ENCODE measurements around the gene SYT9. TPM values are rescaled to one million over a fixed set of nuclear protein-coding genes. Genes with fewer than 3 reads are reported as not detected.

The SYT9 gene
- total RNA-seq, 1 donor from 2014 or later, result 0.52 TPM

DNA sequence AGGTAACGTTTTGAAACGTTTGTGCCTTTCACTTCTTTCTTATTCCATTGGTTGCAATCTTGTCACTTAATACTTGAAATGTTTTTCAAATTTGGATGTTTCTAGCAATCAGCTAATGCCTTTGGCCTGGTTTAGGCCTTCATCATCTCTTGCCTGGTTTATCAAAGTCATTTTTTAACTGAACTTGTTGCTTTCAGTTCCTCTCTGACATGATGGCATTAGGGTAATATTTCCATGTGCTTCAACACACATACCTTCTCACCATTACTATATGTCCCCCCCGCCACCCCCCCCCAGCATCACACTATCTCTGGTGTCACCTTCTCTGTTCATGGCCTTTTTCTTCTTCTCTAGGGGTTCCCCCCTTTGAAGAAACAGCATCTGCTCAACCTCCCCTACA, 1.5 kb upstream of the SYT9 start:
- H3K27ac ChIP-seq (ENCODE audit: low read depth, low read length), result no peak overlapping the region
- H3K4me3 ChIP-seq (ENCODE audit: low read length in 3 of 3), result no peak overlapping the region
- H3K4me1 ChIP-seq (ENCODE audit: control insufficient read depth in 3 of 3, insufficient read depth in 3 of 3, low read length in 3 of 3), result peaks cover 7 to 10% (median 8%) of the 10 kb centered on the region in 3 donors
- H3K9ac ChIP-seq (ENCODE audit: low read depth in 1 of 3, low read length in 3 of 3), result no peak overlapping the region
- H3K27me3 ChIP-seq (ENCODE audit: control insufficient read depth in 3 of 3, insufficient read depth in 3 of 3, low read length in 3 of 3), result peaks cover 11 to 26% (median 20%) of the 10 kb centered on the region in 3 donors
- H3K36me3 ChIP-seq (ENCODE audit: control insufficient read depth in 3 of 3, insufficient read depth in 3 of 3, low read length in 3 of 3), result no peaks in the 10 kb centered on the region
- H3K9me3 ChIP-seq (ENCODE audit: control insufficient read depth in 3 of 3, low read length in 3 of 3), result no peaks in the 10 kb centered on the region

DNA sequence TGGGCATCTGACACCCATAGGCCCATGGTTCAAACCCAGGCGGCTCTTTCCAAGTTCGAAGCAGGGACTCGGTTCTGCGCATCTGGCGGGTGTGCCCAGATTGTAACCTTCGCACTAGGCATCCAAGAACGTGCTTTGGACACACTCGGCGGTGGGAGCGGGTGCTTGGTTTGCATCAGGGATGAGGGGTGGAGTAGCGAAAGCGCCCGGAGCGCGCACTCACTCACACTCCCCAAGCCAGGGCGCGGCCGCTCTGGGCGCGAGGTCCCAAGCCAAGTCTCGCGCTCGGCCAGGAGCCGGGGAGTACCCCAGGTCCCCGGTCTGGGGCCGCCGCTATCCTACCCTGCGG, 243 bp upstream of the SYT9 start:
- Histone ChIP-seq H3K27me3 (ENCODE audit: control insufficient read depth in 3 of 3, insufficient read depth in 3 of 3, low read length in 3 of 3) (peaks cover 11 to 26% (median 20%) of the 10 kb centered on the region in 3 donors), H3K9ac (ENCODE audit: low read depth in 1 of 3, low read length in 3 of 3) (peak overlapping the region in 2 of 3 donors; percentile 25 to 32), H3K36me3 (ENCODE audit: control insufficient read depth in 3 of 3, insufficient read depth in 3 of 3, low read length in 3 of 3) (no peaks in the 10 kb centered on the region), H3K9me3 (ENCODE audit: control insufficient read depth in 3 of 3, low read length in 3 of 3) (no peaks in the 10 kb centered on the region), H3K4me1 (ENCODE audit: control insufficient read depth in 3 of 3, insufficient read depth in 3 of 3, low read length in 3 of 3) (peaks cover 7 to 10% (median 8%) of the 10 kb centered on the region in 3 donors), H3K4me3 (ENCODE audit: low read length in 3 of 3) (peak overlapping the region; percentile 38 to 67 (median 65)), H3K27ac (ENCODE audit: low read depth, low read length) (no peak overlapping the region)

DNA sequence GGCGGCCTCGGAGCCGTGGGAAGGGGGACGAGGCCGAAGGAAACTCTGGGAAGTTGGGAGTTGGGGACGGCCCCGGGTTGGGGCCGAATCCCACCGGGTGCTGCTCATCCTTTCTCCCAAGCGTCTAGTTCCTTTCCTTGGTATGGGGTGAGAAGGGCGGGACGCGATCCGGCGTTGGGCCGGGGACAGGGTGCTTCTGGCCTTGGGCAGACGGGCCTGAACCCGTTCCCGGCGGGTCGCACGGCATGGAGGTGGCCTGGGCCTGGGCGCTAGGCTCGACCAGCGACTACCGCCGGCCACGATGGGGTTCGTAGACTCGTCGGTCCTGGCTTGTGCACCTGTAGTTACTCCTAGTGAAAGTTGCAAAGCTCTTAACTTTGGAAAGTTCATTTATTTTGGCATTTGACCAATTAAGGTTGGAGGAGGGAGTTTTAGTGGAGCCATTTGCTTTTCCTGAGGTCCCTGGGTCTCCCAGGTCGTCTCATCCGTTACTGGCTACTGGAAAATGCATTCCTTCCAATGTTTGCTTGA, 1.0 kb downstream of the SYT9 start:
- Histone ChIP-seq H3K9me3 (ENCODE audit: control insufficient read depth in 3 of 3, low read length in 3 of 3) (no peaks in the 10 kb centered on the region), H3K36me3 (ENCODE audit: control insufficient read depth in 3 of 3, insufficient read depth in 3 of 3, low read length in 3 of 3) (no peaks in the 10 kb centered on the region), H3K4me1 (ENCODE audit: control insufficient read depth in 3 of 3, insufficient read depth in 3 of 3, low read length in 3 of 3) (peaks cover 7 to 10% (median 8%) of the 10 kb centered on the region in 3 donors), H3K27ac (ENCODE audit: low read depth, low read length) (no peak overlapping the region), H3K4me3 (ENCODE audit: low read length in 3 of 3) (peak overlapping the region in 2 of 3 donors; percentile 65 to 67), H3K27me3 (ENCODE audit: control insufficient read depth in 3 of 3, insufficient read depth in 3 of 3, low read length in 3 of 3) (peaks cover 11 to 26% (median 20%) of the 10 kb centered on the region in 3 donors), H3K9ac (ENCODE audit: low read depth in 1 of 3, low read length in 3 of 3) (peak overlapping the region in 2 of 3 donors; percentile 32 to 70)

- H3K27me3 ChIP-seq (ENCODE audit: control insufficient read depth in 3 of 3, insufficient read depth in 3 of 3, low read length in 3 of 3), result peaks cover 11 to 26% (median 20%) of the 10 kb centered on the region in 3 donors
Measured at GRCh38 chr11:7253800-7254199, 2.1 kb downstream of the SYT9 start.

DNA sequence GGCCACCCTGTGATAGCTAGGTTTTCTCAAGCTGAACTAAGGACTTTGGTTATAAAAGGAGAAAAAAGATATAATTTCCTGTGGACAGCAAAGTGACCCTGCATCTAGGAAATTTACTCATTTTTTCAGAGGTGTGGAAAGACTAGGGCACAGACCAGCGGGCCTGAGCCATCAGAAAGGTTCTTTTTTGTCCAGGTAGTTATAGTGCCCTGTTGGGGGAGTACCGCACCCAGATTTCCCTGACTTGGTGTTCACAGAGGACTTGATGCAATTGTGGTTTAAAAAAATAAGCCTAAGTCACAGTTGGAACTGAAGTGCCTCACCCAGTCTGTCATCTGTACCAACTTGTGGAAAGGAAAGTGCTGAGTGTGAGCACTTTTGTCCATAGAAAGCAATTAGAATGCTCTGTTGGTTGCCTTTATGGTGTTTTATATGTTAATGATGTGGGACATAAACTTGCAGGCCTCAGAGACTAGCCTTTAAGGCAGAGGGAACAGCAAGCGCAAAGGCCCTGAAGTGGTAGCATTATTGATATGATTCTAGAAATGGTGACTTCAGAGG, 3.1 kb downstream of the SYT9 start:
- Histone ChIP-seq H3K27ac (ENCODE audit: low read depth, low read length) (no peak overlapping the region), H3K9ac (ENCODE audit: low read depth in 1 of 3, low read length in 3 of 3) (no peak overlapping the region), H3K4me1 (ENCODE audit: control insufficient read depth in 3 of 3, insufficient read depth in 3 of 3, low read length in 3 of 3) (peaks cover 7 to 10% (median 8%) of the 10 kb centered on the region in 3 donors), H3K36me3 (ENCODE audit: control insufficient read depth in 3 of 3, insufficient read depth in 3 of 3, low read length in 3 of 3) (no peaks in the 10 kb centered on the region), H3K4me3 (ENCODE audit: low read length in 3 of 3) (no peak overlapping the region), H3K27me3 (ENCODE audit: control insufficient read depth in 3 of 3, insufficient read depth in 3 of 3, low read length in 3 of 3) (peaks cover 11 to 26% (median 20%) of the 10 kb centered on the region in 3 donors), H3K9me3 (ENCODE audit: control insufficient read depth in 3 of 3, low read length in 3 of 3) (no peaks in the 10 kb centered on the region)

More at GRCh38 chr11:7253800-7254199, 2.1 kb downstream of the SYT9 start:
- H3K36me3 ChIP-seq (ENCODE audit: control insufficient read depth in 3 of 3, insufficient read depth in 3 of 3, low read length in 3 of 3), result no peaks in the 10 kb centered on the region
- no peak overlapping the region for H3K9ac ChIP-seq (ENCODE audit: low read depth in 1 of 3, low read length in 3 of 3)
- no peaks in the 10 kb centered on the region for H3K9me3 ChIP-seq (ENCODE audit: control insufficient read depth in 3 of 3, low read length in 3 of 3)
- no peak overlapping the region for H3K27ac ChIP-seq (ENCODE audit: low read depth, low read length)
- H3K4me1 ChIP-seq (ENCODE audit: control insufficient read depth in 3 of 3, insufficient read depth in 3 of 3, low read length in 3 of 3), result peaks cover 7 to 10% (median 8%) of the 10 kb centered on the region in 3 donors
- no peak overlapping the region for H3K4me3 ChIP-seq (ENCODE audit: low read length in 3 of 3)

DNA sequence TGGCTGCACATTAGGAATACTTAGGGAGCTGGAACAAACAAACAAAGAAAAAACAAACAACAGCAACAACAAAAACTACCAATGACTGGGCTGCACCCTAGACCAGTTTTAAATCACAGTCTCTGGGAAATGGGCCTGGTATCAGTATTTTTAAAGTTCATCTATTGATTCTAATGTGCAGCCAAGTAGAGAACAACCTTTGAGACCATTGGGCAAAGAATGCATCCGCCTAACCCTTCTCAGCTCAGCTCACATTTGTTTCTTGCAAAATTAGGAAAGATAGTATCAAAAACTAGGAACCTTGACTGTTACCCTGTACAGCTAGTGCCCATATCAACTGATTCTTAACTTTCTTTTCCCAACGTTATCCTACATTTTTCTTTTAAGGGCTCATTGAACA, 5.2 kb downstream of the SYT9 start:
- H3K9ac ChIP-seq (ENCODE audit: low read depth in 1 of 3, low read length in 3 of 3), result no peak overlapping the region
- H3K36me3 ChIP-seq (ENCODE audit: control insufficient read depth in 3 of 3, insufficient read depth in 3 of 3, low read length in 3 of 3), result no peaks in the 10 kb centered on the region
- no peak overlapping the region for H3K27ac ChIP-seq (ENCODE audit: low read depth, low read length)
- no peaks in the 10 kb centered on the region for H3K9me3 ChIP-seq (ENCODE audit: control insufficient read depth in 3 of 3, low read length in 3 of 3)
- H3K4me1 ChIP-seq (ENCODE audit: control insufficient read depth in 3 of 3, insufficient read depth in 3 of 3, low read length in 3 of 3), result peaks cover 7 to 10% (median 8%) of the 10 kb centered on the region in 3 donors
- H3K4me3 ChIP-seq (ENCODE audit: low read length in 3 of 3), result no peak overlapping the region
- H3K27me3 ChIP-seq (ENCODE audit: control insufficient read depth in 3 of 3, insufficient read depth in 3 of 3, low read length in 3 of 3), result peaks cover 11 to 26% (median 16%) of the 10 kb centered on the region in 3 donors

DNA sequence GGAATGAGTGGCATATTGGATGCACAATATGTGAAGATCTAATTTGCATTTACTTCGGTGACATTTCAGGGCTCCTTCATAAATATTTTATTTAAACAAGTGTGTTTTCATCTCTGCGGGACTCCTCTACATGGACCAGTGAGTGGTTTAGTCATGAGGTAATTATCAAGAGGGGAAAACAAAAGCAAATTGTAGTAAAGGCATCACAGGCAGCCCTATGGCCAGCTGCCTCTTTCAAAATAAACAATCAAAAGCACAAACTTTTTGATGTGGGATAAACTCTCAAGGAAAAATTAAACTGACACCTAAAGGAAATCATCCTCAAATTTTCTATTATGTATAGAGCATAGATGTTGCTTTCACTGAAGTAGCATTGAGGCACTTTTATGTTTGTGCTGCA, 6.0 kb downstream of the SYT9 start:
- no peak overlapping the region for H3K27ac ChIP-seq (ENCODE audit: low read depth, low read length)
- no peak overlapping the region for H3K4me3 ChIP-seq (ENCODE audit: low read length in 3 of 3)

DNA sequence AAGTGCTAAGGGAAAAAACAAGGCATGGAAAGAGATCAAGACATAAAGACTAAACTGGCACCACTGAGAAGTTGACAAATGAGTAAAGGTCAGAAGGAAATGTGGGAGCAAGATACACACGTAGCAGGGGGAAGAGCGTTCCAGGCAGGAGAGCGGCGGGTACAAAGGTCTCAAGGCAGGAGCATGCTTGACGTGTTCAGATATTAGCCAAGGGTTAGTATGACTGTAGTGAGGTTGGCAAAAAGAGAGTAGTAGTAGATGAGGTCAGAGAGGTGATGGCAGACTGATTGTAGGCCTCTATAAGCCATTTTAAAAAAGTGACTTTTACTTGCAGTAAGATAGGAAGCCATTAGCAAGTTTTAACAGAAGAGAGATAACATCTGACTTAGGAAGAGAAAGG, 9.9 kb downstream of the SYT9 start:
- Histone ChIP-seq H3K4me3 (ENCODE audit: low read length in 3 of 3) (no peak overlapping the region), H3K27ac (ENCODE audit: low read depth, low read length) (no peak overlapping the region), H3K27me3 (ENCODE audit: control insufficient read depth in 3 of 3, insufficient read depth in 3 of 3, low read length in 3 of 3) (no peaks in the 10 kb centered on the region), H3K9me3 (ENCODE audit: control insufficient read depth in 3 of 3, low read length in 3 of 3) (no peaks in the 10 kb centered on the region), H3K36me3 (ENCODE audit: control insufficient read depth in 3 of 3, insufficient read depth in 3 of 3, low read length in 3 of 3) (no peaks in the 10 kb centered on the region), H3K9ac (ENCODE audit: low read depth in 1 of 3, low read length in 3 of 3) (no peak overlapping the region), H3K4me1 (ENCODE audit: control insufficient read depth in 3 of 3, insufficient read depth in 3 of 3, low read length in 3 of 3) (no peaks in the 10 kb centered on the region)

More for the DNA sequence above, 6.0 kb downstream of the SYT9 start:
- Histone ChIP-seq H3K9ac (ENCODE audit: low read depth in 1 of 3, low read length in 3 of 3) (no peak overlapping the region), H3K4me1 (ENCODE audit: control insufficient read depth in 3 of 3, insufficient read depth in 3 of 3, low read length in 3 of 3) (peaks cover 1 to 2% (median 2%) of the 10 kb centered on the region in 3 donors), H3K36me3 (ENCODE audit: control insufficient read depth in 3 of 3, insufficient read depth in 3 of 3, low read length in 3 of 3) (no peaks in the 10 kb centered on the region), H3K27me3 (ENCODE audit: control insufficient read depth in 3 of 3, insufficient read depth in 3 of 3, low read length in 3 of 3) (peaks cover 7 to 18% (median 8%) of the 10 kb centered on the region in 3 donors), H3K9me3 (ENCODE audit: control insufficient read depth in 3 of 3, low read length in 3 of 3) (no peaks in the 10 kb centered on the region)

DNA sequence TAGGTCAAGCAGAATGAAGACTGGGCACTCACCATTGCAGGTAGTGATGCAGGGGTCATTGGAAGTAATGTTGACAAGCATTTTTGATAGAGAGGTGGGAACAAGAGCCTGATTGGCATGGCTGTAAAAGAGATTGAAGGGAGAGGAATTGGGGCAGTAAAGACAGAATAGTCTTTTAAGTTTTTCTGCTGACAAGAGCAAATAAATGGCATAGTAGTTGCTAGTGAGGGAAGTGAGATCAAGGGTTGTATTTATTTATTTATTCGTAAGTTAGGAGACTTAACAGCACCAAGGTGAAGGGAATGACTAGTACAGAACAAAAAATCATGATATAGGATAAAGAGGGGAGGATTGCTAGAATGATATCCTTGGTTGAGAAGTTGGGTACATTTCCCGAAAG, 11.0 kb downstream of the SYT9 start:
- H3K9me3 ChIP-seq (ENCODE audit: control insufficient read depth in 3 of 3, low read length in 3 of 3), result no peaks in the 10 kb centered on the region
- no peaks in the 10 kb centered on the region for H3K36me3 ChIP-seq (ENCODE audit: control insufficient read depth in 3 of 3, insufficient read depth in 3 of 3, low read length in 3 of 3)
- H3K4me1 ChIP-seq (ENCODE audit: control insufficient read depth in 3 of 3, insufficient read depth in 3 of 3, low read length in 3 of 3), result no peaks in the 10 kb centered on the region
- no peak overlapping the region for H3K9ac ChIP-seq (ENCODE audit: low read depth in 1 of 3, low read length in 3 of 3)
- no peak overlapping the region for H3K4me3 ChIP-seq (ENCODE audit: low read length in 3 of 3)
- H3K27me3 ChIP-seq (ENCODE audit: control insufficient read depth in 3 of 3, insufficient read depth in 3 of 3, low read length in 3 of 3), result no peaks in the 10 kb centered on the region
- H3K27ac ChIP-seq (ENCODE audit: low read depth, low read length), result no peak overlapping the region

GRCh38 chr11:7263842-7264241, 12.1 kb downstream of the SYT9 start:
- Histone ChIP-seq H3K27me3 (ENCODE audit: control insufficient read depth in 3 of 3, insufficient read depth in 3 of 3, low read length in 3 of 3) (no peaks in the 10 kb centered on the region), H3K27ac (ENCODE audit: low read depth, low read length) (no peak overlapping the region), H3K9me3 (ENCODE audit: control insufficient read depth in 3 of 3, low read length in 3 of 3) (no peaks in the 10 kb centered on the region), H3K4me3 (ENCODE audit: low read length in 3 of 3) (no peak overlapping the region), H3K9ac (ENCODE audit: low read depth in 1 of 3, low read length in 3 of 3) (no peak overlapping the region), H3K36me3 (ENCODE audit: control insufficient read depth in 3 of 3, insufficient read depth in 3 of 3, low read length in 3 of 3) (no peaks in the 10 kb centered on the region), H3K4me1 (ENCODE audit: control insufficient read depth in 3 of 3, insufficient read depth in 3 of 3, low read length in 3 of 3) (no peaks in the 10 kb centered on the region)

Measured in skeletal muscle tissue (tissue), 4 donors.